GM10847 (cell line): ENCODE measurements around the gene CNPY1.
"Not testable (repeated sequence)": the region's sequence is repeated elsewhere in the genome, so short reads cannot be mapped to it uniquely, and the experiment has no call there.

Experiments used
- POLR2A ChIP-seq: IDR thresholded peaks from 2 replicates; pipeline ENCODE4 v1.6.1; 2011; ENCODE audit not compliant: insufficient read length; ENCODE audit errors: extremely low read depth

The CNPY1 gene

DNA sequence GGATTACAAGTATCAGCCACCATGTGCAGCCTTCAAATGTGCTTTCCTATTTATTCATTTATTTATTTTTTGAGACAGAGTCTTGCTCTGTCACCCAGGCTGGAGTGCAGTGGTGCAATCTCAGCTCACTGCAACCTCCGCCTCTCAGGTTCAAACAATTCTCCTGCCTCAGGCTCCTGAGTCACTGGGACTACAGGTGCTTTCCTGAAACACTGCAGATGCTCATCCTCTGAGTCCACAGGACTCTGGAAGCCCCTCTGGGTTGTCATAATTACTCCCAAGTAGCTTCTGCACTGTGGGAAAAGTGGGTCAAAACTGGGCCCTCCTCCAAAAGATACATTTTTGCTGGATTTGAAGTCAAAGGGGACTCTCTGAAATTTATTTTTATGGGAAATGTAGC, at the start of gene CNPY1:
CNPY1 (minus strand) TSS at position 111 of the 400 bp plus-strand sequence. CDS start 630 bp downstream, outside the sequence.
- TF ChIP-seq POLR2A, result not testable (repeated sequence)

DNA sequence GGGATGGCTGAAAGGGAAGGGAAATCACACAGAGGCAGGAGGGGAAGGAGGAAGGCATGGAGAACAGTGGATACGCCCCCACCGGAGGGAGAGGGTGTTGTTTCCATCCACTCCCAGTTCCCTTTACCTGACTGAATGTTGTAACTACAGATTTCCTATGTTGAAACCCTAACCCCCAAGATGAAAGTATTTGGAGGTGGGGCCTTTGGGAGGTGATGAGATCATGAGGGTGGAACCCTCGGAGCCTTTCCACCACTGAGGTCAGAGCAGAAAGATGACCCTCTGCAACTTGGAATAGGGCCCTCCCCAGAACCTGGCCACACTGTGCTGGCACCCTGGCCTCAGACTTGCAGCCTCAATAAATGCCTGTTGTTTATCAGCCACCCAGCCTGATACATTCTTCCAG, 48.6 kb upstream of the CNPY1 start:
- TF ChIP-seq POLR2A, result no peak

DNA sequence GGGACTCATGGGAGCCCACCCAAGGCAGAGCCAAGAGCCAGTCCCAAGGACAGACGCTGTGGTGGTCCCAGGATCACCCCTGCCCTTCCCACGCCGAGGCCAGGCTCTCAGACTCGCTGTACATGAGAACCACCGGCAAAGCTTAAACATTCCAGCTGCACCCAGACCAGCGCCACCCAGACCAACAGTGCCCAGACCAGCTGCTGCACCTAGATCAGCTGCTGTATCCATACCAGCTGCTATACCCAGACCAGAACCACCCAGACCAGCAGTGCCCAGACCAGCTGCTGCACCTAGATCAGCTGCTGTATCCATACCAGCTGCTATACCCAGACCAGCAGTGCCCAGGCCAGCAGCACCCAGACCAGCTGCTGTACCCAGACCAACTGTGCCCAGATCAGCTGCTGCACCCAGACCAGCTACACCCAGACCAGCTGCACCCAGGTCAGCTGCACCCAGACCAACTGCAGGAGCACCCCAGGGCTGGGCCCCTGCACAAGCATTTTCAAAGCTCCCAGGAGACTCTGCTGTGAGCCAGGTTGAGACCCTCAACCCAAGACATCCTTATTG, 47.9 kb upstream of the CNPY1 start:
- no peak for TF ChIP-seq POLR2A

DNA sequence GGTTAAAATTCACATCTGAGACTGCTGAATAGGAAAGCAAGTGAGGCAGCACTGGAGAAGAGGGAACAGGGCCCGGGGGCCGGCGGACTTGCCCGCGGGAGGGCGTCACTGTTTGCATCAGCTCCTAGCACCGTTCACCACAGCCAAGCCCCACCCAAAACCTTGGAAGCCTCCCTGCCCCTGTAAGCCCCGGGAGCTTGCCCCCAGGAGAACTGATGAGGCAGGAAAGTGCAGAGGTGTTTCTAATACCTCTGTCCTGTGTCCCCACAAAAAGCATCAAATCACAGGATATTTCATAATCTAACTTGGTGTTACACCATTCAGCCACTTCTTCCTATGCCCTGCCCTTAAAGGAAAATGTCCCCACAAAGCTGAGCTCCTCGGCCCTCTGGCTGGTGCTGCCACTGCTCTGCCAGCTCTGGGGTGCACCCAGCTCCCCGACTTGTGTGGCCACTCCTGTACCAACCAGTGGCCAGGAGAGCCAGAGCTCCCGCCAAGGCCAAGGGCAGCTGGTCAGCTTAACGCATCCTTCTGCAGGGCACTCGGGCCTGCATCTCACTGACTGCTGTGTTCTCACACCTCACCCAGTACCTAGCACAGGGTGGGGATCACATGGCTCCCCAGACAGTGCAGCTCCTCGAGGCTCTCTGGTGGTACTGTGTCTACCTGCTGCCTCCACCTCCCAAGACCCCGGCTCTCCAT, 47.3 kb upstream of the CNPY1 start:
- TF ChIP-seq POLR2A, result no peak

DNA sequence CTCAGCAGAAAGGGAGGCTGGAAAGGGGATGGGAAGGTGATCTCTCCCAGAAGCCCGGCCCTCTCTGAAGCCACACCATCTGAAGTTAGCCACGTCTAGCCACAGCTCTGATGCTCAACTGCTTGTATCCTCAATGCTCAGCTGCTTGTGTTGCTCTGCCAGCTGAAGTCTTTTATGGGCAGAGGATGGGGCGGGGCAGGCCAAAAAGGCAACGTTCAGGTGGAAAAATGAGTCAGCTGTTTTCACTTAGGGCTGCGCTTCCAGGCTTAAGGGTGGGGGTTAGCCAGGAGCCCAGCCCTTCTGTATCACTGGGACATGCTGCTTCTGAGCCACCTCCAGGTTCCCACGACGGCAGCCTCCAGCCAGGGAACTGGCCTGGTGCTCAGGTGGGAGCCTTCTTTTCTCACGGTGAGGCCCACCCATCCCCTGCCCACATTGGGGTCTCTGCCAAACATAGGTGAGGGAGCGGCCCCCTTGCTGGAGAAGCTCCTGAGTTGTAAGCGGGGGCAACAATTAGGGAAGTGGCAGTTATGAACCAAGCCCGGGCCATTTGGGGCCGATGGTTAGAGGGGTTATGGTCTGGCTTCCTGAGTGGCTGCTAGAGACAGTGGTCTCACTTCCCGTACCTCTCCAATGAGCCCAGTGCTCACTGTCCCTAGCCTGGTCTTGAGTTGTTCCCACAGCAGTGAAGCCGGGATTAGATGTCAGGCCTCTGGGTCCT, 44.9 kb upstream of the CNPY1 start:
- no peak for TF ChIP-seq POLR2A

DNA sequence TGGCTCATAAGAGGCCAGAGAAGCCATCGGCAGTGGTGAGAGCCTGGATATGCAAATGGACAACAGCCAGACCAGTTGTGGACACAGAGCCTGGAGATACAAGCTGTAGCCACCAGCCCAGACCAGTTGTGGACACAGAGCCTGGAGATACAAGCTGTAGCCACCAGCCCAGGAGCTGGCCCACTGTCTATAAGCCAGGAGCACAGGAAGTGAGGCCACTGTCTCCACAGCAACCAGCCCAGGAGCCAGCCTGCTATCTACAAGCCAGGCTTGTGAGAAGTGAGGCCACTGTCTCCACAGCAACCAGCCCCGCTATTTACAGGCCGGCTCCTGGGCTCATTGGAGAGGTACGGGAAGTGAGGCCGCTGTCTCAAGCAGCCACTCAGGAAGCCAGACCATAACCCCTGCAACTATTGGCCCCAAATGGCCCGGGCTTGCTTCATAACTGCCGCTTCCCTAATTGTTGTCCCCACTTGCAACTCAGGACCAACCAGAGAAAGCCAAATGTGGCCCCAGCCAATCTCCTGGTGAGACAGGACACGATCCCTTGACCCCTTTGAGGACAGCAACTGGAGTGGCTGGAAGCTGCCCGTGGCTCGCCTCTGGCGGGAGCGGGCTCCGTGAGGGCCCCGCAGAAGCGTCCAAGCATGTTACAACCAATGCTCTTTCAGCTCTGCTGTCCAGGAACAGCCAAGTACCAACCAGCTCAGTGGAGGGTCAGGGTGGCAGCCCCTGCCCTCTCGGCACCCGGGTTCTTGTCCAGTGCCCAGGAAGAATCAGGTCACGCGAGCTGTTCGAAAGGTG, 44.1 kb upstream of the CNPY1 start:
- TF ChIP-seq POLR2A, result no peak

DNA sequence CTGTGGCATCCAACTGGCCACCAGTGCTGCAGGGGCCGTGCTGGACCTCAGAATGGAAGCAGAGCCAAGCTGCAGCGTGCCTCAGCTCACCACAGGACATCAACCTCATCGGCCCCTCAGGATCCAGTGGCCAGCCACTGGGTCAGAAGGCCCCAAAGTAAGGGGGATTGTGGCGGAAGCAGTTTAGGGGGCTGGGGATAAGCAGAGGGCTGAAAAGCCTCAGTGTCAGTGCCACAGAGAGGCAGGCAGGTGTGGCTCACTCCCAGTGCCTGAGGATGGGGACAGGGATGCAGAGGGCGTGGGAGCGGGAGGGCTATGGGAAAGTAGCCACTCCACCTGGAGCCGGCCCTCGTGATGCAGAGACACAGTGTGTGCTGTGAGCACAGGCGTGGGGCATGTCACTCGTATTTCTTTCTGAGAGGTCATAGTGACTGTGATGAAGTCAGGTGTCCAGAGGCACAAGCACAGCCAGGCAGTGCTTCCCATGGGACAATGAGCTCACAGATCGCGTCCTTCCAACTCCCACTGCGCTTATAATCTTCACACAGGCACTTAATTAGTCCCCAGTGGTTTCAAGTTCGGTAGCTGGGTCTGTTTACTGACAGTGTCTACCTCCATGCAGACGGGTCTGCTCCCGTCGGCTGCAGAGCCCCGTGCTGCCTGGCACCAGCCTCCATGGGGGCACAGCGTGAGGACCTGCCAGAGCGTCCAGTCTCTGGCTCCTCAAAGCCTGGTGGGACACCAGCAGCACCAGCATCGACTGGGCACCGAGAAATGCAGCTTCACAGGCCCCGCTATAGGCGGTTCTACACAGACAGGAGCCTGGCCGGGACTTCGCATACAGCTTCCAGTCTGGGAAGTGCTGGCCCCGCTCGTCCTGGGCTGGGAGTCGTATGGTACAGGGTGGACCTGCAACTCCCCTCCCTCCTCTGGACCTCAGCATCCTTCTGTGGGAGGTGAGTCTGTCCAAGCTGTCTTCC, 42.9 kb upstream of the CNPY1 start:
- TF ChIP-seq POLR2A, result no peak

DNA sequence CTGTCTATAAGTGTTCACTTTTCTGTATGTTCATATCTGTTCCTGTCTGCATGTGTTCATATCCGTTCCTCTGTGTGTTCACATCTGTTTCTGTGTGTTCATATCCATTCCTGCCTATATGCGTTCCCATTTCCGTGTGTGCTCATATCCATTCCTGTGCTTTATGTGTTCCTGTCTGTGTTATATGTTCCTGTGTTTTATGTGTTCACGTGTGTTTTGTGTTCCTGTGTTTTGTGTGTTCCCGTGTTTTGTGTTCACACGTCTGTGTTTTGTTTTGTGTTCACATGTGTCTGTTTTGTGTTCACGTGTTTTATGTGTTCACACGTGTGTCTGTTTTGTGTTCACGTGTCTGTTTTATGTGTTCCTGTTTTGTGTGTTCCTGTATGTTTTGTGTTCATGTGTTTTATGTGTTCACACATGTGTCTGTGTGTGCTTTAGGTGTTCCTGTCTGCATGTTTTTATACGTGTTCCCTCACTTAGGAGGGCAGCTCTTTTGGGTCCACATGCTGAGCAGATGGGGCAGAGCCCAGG, 42.2 kb upstream of the CNPY1 start:
- no peak for TF ChIP-seq POLR2A

DNA sequence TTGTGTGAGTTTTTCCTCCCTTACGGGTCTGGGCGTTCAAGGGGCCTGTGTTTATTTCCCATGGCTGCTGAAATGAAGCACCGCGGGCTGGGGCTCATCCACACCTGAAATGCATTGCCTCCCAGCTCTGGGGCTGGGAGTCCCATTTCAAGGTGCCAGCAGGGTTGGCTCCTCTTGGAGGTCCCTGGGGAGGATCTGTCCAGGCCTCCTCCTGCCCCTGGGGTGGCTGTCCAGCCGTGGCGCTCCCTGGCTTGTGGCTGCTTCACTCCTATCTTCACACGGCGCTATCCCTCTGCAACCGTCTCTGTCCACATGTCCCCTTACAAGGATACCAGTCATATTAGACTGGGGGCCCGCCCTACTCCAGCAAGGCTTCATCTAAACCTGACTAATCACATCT, 41.1 kb upstream of the CNPY1 start:
- TF ChIP-seq POLR2A, result no peak

DNA sequence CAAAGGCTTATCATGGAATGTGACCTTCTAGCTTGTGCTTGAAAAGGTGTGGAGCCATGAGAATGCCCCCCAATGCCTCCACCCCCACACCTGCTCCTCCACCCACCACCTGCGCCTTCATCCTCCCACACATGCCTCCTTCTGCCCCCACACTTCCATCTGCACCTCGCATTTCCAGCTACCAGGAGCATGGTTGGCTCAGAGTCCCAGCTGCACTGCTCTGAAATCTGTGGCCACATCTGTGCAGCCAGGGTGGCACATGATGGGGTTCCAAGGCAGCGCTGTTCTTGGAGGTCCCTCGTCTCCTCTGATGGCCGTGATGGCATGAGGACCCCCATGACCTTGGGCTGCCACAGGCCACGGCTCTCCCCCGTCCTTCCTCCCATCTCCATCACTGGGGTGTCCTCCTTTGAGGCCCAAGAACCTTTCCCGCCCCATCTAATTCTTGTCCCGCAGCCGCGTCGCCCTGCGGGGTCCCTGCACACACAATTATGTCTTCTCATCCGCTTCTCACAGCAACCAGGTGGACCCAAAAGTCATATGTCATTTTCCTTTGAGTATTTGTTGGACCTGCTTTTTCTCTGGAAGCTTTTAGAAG, 40.6 kb upstream of the CNPY1 start:
- TF ChIP-seq POLR2A, result no peak

DNA sequence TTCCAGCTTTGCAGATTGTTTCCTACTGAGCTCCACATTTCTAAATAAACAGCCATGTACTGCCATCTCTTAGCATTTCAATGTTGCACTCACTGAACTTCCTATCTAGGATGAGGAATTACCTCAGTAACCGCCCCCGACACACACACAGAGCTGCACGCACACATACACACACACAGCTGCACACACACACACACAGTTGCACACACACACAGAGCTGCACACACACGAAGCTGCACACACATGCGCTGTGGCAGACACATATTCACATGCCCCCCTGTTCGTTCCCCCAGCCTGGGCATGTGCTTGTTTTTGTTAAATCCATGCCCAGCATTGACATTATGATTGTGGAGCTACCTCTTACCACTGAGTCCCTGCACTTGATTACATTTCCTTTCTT, 39.6 kb upstream of the CNPY1 start:
- TF ChIP-seq POLR2A, result no peak

DNA sequence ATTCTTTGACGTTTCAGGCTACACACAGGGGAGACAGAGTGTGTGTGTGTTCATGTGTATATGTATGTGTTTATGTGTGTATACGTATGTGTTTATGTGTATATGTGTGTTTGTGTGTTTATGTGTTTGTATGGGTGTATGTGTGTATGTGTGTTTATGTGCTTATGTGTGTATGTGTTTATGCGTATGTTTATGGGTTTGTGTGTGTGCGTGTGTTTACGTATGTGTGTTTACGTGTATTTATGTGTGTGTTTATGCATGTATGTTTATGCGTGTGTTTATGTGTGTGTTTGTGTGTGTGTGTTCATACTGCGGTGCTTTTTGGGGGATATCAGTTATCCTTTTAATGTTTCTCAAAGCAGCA, 39.2 kb upstream of the CNPY1 start:
- TF ChIP-seq POLR2A, result no peak

DNA sequence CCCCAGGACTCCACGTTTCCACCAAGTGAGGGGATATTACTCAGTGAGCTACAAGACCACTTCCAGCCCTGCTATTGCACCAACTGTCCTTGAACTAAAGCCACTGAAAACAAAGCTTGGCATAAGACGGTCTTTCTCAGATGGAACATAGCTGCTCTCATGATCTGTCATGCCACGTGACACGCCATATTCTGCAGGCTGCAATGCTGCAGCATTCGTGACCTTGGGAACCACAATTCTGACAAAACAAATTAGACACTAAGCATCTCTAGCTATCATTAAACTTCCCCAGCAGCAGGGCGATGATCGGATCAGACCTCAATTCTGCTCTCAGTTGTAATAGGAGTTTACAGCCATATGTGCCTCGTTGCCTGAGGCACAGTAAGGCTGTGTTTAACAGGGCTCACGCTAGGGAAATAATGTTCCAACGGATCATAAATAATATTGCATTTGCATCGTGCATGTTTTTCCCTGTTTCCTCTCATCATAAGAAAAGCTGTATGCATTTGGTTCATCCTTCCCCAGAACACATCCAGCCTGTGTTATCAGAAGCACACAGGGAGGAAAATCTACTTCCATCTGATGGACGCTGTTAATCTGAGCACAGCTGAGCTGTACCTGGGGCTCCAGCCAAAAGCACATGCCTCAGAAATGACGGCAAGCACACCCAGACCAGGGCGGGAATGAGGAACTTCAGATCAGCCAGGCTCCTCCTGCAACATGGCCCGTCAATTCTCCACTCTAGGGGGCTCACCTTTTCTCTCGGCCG, 38.6 kb upstream of the CNPY1 start:
- TF ChIP-seq POLR2A, result no peak
